K562 (cell line): Measurements from ENCODE around the gene HNRNPF. TPM values are rescaled to one million over a fixed set of nuclear protein-coding genes. Genes with fewer than 3 reads are reported as not detected.

Source experiments
- BHLHE40 ChIP-seq: IDR thresholded peaks from 2 replicates; pipeline ENCODE4 v1.6.1; 2011; ENCODE audit warnings: low read length, improper control_type of control experiment
- CBX1 ChIP-seq: sonication (generic); IDR thresholded peaks from 2 replicates; pipeline ENCODE4 v1.6.1; 2016; ENCODE audit warnings: antibody characterized with exemption, low read depth, mild to moderate bottlenecking
- CHAMP1 ChIP-seq: fragments of 450-650 bp; IDR thresholded peaks from 2 replicates; pipeline ENCODE4 v1.6.1; 2016; ENCODE audit warnings: mild to moderate bottlenecking
- EWSR1 ChIP-seq: fragments of 450-650 bp; IDR thresholded peaks from 2 replicates; pipeline ENCODE4 v1.6.1; 2018; ENCODE audit warnings: borderline replicate concordance, mild to moderate bottlenecking, low read depth, moderate library complexity; ENCODE audit not compliant: partially characterized antibody
- FOXO4 ChIP-seq: fragments of 450-650 bp; formaldehyde crosslinking; IDR thresholded peaks from 2 replicates; pipeline ENCODE4 v1.4.0; 2020; ENCODE audit warnings: mild to moderate bottlenecking, moderate library complexity
- FOXP1 ChIP-seq: sonication (generic); formaldehyde crosslinking; IDR thresholded peaks from 2 replicates; pipeline ENCODE4 v1.8.0; 2022; ENCODE audit warnings: mild to moderate bottlenecking, missing genetic modification reagents
- POLR2H ChIP-seq: IDR thresholded peaks from 2 replicates; pipeline ENCODE4 v1.6.1; 2016; ENCODE audit warnings: missing genetic modification characterization, low read depth, mild to moderate bottlenecking, control low read depth, missing compliant biosample characterization, moderate library complexity
- POLR3G ChIP-seq: IDR thresholded peaks from 2 replicates; pipeline ENCODE4 v1.6.1; 2011; ENCODE audit not compliant: insufficient read length, insufficient replicate concordance; ENCODE audit errors: extremely low read depth
- POU5F1 ChIP-seq: fragments of 150-350 bp; IDR thresholded peaks from 2 replicates; pipeline ENCODE4 v1.6.1; 2014; ENCODE audit warnings: borderline replicate concordance, low read length, low read depth, mild to moderate bottlenecking; ENCODE audit not compliant: partially characterized antibody
- SP2 ChIP-seq: IDR thresholded peaks from 2 replicates; pipeline ENCODE4 v1.6.1; 2011; ENCODE audit warnings: mild to moderate bottlenecking, low read depth, low read length, moderate library complexity; ENCODE audit not compliant: poor library complexity, severe bottlenecking; ENCODE audit errors: extremely low read depth
- VEZF1 ChIP-seq: fragments of 200-800 bp; sonication (Bioruptor generic); IDR thresholded peaks from 2 replicates; pipeline ENCODE4 v1.6.1; 2017; ENCODE audit warnings: missing genetic modification characterization, missing compliant biosample characterization
- ZNF518B ChIP-seq: fragments of 250-450 bp; sonication (Bioruptor Pico); IDR thresholded peaks from 2 replicates; pipeline ENCODE4 v1.5.0; 2021; ENCODE audit warnings: mild to moderate bottlenecking, moderate library complexity
- polyA plus RNA-seq, 8 experiments: library from polyadenylated mRNA; depleted of rRNA in 4 of 8; stranded (reverse) in 5 of 8; unstranded in 3 of 8; fragments of >200 nt; fragmentation: Nextera tagmentation in 2 of 8; fragmentation: Illumina TruSeq in 1 of 8; extraction: Ambion mirVana in 2 of 8; extraction: Trizol in 1 of 8; gene quantifications; 2 replicates each; pipeline versions ENCODE4 v1.2.1 to v1.2.3, GENCODE V29; 2011 to 2014; ENCODE audit warnings: inconsistent platforms in 1 of 8, missing spikeins in 1 of 8
- total RNA-seq, 7 experiments: library from RNA; depleted of rRNA in 6 of 7; stranded (reverse); fragments of >200 nt in 6 of 7; fragmentation: Illumina TruSeq in 2 of 7; extraction: Trizol in 2 of 7; gene quantifications; 2 replicates each; pipeline versions ENCODE4 v1.2.1 to v1.2.3, GENCODE V29; 2011 to 2021; ENCODE audit warnings: low replicate concordance in 1 of 7
- TF ChIP-seq, protein P1 (sequence below): fragments of 250-450 bp; sonication (Bioruptor Pico); IDR thresholded peaks from 2 replicates; pipeline ENCODE4 v1.8.0; 2022; ENCODE audit warnings: inconsistent platforms

HNRNPF gene
- total and polyA plus RNA-seq, 9 of the 15 experiments (the other 6 are each of a cell fraction or from before 2014, with no cell fraction given) = 192 to 489 (median 416) TPM

DNA sequence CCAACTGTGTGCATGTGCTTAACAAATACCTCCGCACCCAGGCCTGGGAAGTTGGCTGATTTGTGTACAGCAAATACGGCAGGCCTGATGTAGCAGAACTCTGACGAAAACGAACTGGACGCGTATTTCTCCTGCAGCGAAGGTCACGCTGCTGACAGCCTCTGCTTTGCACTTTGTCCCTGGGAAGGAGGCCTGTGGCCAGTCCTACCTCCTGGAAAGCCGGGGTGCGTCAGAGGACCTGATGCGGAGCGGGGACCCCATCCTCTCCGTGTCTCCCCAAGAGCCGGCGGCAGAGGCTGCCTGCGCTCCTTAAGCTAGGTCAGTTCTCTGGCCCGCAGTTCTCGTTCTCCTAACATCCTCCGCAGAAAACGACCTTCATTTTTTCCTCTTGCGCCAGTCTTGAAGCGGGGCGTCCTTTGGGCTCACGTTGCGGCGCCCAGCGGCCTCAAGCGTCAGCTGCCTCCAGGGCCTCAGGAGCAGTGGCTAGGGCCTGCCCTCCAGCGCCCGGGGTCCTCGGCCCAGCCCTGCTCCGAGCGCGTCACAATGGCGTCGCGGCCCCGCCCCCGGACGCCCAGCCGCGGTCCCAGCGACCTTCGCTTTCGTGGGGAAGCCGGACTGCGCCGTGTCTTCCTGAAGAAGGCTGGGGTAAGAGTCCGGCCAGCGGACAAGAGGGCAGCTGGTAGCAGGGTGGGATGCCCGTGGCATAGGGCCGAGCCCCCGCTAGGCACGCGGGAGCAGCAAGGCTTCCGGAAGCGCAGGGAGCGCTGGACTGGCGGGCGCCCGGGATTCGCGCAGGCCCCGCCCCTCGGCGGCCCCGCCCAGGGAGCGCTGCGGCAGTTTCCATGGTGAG lies 27.5 kb upstream of the HNRNPF start, which contains the start of gene ZNF487 (continued):
- TF ChIP-seq, protein P1, sequence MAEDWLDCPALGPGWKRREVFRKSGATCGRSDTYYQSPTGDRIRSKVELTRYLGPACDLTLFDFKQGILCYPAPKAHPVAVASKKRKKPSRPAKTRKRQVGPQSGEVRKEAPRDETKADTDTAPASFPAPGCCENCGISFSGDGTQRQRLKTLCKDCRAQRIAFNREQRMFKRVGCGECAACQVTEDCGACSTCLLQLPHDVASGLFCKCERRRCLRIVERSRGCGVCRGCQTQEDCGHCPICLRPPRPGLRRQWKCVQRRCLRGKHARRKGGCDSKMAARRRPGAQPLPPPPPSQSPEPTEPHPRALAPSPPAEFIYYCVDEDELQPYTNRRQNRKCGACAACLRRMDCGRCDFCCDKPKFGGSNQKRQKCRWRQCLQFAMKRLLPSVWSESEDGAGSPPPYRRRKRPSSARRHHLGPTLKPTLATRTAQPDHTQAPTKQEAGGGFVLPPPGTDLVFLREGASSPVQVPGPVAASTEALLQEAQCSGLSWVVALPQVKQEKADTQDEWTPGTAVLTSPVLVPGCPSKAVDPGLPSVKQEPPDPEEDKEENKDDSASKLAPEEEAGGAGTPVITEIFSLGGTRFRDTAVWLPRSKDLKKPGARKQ (CRISPR knock-in tag) = no peak
- TF ChIP-seq POLR2H (tag) (peak; percentile 91), FOXO4 (CRISPR knock-in tag) (0 out of 2 replicates have a peak, but pooled peaks have one; percentile 35), POLR3G (no peak), EWSR1 (no peak), CBX1 (peak; percentile 85; the same call in 1 of the 2 replicates), ZNF518B (CRISPR knock-in tag) (no peak), SP2 (no peak), CHAMP1 (no peak), BHLHE40 (peak; percentile 57), FOXP1 (CRISPR knock-in tag) (peak; percentile 86), POU5F1 (no peak), VEZF1 (CRISPR knock-in tag) (peak; percentile 85)
